Hepatocyte (in vitro differentiated cells): Measurements from ENCODE around the gene IER3.

Experiments
- CTCF ChIP-seq: fragments of 200-600 bp; sonication (generic); IDR thresholded peaks from 2 replicates; pipeline ENCODE4 v1.5.1; 2016; ENCODE audit warnings: antibody characterized with exemption, mild to moderate bottlenecking; ENCODE audit not compliant: poor library complexity
- EZH2 ChIP-seq: fragments of 200-600 bp; sonication (generic); IDR thresholded peaks from 2 replicates; pipeline ENCODE4 v1.6.1; 2016; ENCODE audit warnings: antibody characterized with exemption, mild to moderate bottlenecking, borderline replicate concordance
- EZH2phosphoT487 ChIP-seq: fragments of 200-600 bp; sonication (generic); IDR thresholded peaks from one replicate; pipeline ENCODE4 v1.6.1; 2018; ENCODE audit warnings: antibody characterized with exemption, mild to moderate bottlenecking, low read depth, moderate library complexity; ENCODE audit not compliant: unreplicated experiment, severe bottlenecking

- TF ChIP-seq CTCF (no peak), EZH2phosphoT487 (no peak), EZH2 (no peak)
These were observed 1.8 kb downstream of the IER3 start, which contains the start of gene FLOT1 for GRCh38 chr6:30742316-30743098.
